Measurements from ENCODE around the gene PSPN. TPM values are rescaled to one million over a fixed set of nuclear protein-coding genes. Genes with fewer than 3 reads are reported as not detected.
A peak's percentile ranks its signal among the peaks of the same experiment; 100 is the strongest.
"Not testable (repeated sequence)": the region's sequence is repeated elsewhere in the genome, so short reads cannot be mapped to it uniquely, and the experiment has no call there.

Gene PSPN
- total and polyA plus RNA-seq, 8 donors, result 0.64 to 1.4 (median 0.92) TPM

DNA sequence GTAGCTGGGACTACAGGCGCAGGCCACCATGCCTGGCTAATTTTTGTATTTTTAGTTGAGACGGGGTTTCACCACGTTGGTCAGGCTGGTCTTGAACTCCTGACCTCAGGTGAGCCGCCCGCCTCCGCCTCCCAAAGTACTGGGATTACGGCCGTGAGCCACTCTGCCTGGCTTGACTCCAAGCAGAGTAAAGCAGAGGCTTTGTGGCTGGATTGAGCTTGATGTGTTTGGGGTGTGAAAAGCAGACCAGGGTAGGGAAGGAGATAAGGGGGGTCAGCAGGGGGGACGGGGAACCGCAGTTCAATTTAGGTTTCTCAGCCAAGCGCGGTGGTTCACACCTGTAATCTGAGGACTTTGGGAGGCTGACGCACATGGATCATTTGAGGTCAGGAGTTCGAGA, 18.6 kb downstream of the PSPN start:
- DNase-seq (peak in 1 of 6 donors; percentile 20), FAIRE-seq (no peak), ATAC-seq (no peak)
- Histone ChIP-seq H3K36me3 (no peaks in the 10 kb centered on the region), H3K9me3 (no peaks in the 10 kb centered on the region), H3K27ac (no peak overlapping the region), H3K27me3 (no peaks in the 10 kb centered on the region), H3K4me1 (peaks cover 0 to under 1% (median 0%) of the 10 kb centered on the region in 3 donors), H3K4me3 (no peak overlapping the region)
- 84 to 88% methylated on average over 14 of the region's 14 CpGs for WGBS, 2 donors
- intact Hi-C loops (cut with DNase I), result no loop called here
- TF ChIP-seq CTCF (IDR thresholded peaks at IDR 0.05), result no peak

- H3K4me1 ChIP-seq; FAIRE-seq; H3K27ac ChIP-seq; H3K36me3 ChIP-seq; H3K4me3 ChIP-seq; H3K27me3 ChIP-seq; ATAC-seq; intact Hi-C loops (cut with DNase I); H3K9me3 ChIP-seq: not testable (repeated sequence)
- 88 to 93% methylated on average over 25 to 39 of the region's 46 CpGs for WGBS, 2 donors
- peak in 1 of 6 donors; percentile 24 for DNase-seq
These were observed 20.3 kb downstream of the PSPN start for GRCh38 chr19:6355321-6356040.

DNA sequence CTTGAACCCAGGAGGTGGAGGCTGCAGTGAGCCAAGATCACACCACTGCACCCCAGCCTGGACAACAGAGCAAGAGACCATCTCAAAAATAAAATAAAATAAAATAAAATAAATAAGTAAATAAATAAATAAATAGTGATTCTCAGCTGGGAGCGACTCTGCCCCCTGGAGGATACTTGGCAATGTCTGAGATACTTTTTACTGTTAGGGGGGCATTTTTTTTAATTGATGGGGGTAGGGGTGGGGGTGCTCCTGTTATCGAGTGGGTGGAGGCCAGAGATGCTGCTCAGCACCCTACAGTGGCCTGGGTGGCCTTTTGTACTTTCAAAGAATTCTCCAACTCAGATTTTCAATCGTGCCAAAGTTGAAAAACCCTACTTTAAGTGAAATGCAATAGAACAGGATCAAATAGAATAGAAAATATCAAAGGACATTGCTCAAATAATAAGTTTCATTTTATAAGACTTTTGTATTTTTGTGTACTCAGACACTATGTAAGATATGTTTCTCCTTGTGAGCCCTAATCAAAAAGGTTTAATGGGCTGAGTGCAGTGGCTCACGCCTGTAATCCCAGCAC, 21.5 kb downstream of the PSPN start:
- Histone ChIP-seq H3K9me3 (no peaks in the 10 kb centered on the region), H3K27ac (no peak overlapping the region), H3K36me3 (no peaks in the 10 kb centered on the region), H3K27me3 (no peaks in the 10 kb centered on the region), H3K4me1 (no peaks in the 10 kb centered on the region), H3K4me3 (no peak overlapping the region)
- peak in 1 of 6 donors; percentile 2 for DNase-seq
- intact Hi-C loops (cut with DNase I), result no loop called here
- TF ChIP-seq CTCF (IDR thresholded peaks at IDR 0.05), result peak in 2 of 4 donors; percentile 6 to 15
- no peak for FAIRE-seq
- WGBS, 2 donors, result 54 to 62% methylated on average over 4 of the region's 4 CpGs
- no peak for ATAC-seq

DNA sequence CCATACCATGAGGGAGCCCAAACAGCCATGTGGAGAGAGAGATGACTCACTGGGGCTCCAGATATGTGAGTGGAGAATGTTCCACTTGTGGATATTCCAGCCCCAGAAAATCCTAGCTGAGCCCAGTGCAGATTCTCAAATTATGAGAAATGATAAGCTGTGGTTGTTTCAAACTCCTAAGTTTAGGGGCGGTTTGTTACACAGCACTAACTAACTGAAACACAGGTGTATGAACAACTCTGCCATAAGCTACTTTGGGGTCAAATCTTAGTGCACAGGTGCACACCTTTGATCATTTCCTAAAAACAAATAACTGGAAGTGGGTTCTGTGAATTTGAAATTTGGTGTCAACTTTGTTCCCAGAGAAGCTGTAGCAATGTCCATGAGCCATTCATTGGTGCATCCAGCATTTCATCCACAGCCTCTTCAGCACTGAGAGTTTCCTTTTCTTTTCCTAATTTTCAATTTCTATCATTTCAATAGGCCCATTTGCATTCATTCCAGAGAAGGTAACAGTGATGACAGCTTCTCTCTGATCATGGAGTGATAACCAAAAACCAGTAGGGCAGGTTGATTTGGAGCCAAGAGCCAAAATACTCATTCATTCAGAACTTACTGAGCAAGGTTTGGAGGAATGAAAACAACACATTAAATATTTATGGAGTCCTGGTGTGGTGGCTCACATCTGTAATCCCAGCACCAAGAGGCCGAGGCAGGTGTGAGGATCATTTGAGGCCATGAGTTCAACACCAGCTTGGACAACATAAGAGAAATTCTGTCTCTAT, 23.2 kb downstream of the PSPN start:
- H3K9me3 ChIP-seq, result no peaks in the 10 kb centered on the region
- H3K27ac ChIP-seq, result no peak overlapping the region
- DNase-seq, result no peak
- no peak overlapping the region for H3K4me3 ChIP-seq
- H3K36me3 ChIP-seq, result no peaks in the 10 kb centered on the region
- H3K27me3 ChIP-seq, result no peaks in the 10 kb centered on the region
- no peak for FAIRE-seq
- no peak for TF ChIP-seq CTCF (IDR thresholded peaks at IDR 0.05)
- intact Hi-C loops (cut with DNase I), result no loop called here
- WGBS, 2 donors, result 79 to 83% methylated on average over 2 of the region's 2 CpGs
- ATAC-seq, result no peak
- no peaks in the 10 kb centered on the region for H3K4me1 ChIP-seq

DNA sequence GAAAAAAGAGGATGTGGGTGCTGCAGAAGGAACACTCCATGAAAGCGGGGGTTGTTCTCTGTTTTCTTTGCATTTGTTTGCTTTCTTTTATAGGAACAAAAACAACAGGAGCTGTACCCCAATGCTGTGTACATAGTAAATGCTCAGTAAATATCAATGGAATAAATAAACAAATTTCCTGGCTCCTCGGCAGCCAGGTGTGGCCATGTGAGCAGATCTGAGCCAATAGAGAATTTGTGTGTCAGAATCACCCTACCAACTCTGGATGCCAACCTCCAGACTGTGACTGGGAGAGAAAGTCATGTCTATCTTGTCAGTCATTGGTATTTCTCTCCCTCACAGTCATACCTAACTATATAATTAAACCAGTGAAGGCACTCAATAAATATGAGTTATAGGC, 25.0 kb downstream of the PSPN start:
- Histone ChIP-seq H3K27ac (no peak overlapping the region), H3K36me3 (no peaks in the 10 kb centered on the region), H3K4me1 (no peaks in the 10 kb centered on the region), H3K4me3 (no peak overlapping the region), H3K9me3 (no peaks in the 10 kb centered on the region), H3K27me3 (no peaks in the 10 kb centered on the region)
- no peak for TF ChIP-seq CTCF (IDR thresholded peaks at IDR 0.05)
- ATAC-seq (no peak), DNase-seq (no peak), FAIRE-seq (no peak)
- intact Hi-C loops (cut with DNase I), result no loop called here
- WGBS, 2 donors, result 62 to 77% methylated on average over 2 of the region's 2 CpGs

DNA sequence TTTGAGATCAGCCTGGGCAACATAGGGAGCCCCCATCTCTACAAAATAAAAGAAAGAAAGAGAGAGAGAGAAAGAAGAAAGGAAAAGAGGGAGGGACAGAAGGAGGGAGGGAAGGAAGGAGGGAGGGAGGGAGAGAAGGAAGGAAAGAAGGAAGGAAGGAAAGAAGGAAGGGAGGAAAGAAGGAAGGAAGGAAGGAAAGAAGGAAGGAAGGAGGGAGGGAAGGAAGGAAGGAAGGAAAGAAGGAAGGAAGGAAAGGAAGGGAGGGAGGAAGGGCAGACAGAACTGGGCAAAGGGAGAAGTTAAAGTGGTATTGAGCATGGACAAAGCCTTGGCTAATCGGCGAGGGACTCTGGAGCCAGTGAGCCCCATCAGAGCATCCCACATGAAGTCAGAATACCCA, 26.5 kb downstream of the PSPN start:
- 65 to 68% methylated on average over 2 of the region's 2 CpGs for WGBS, 2 donors
- H3K4me1 ChIP-seq; intact Hi-C loops (cut with DNase I); H3K27me3 ChIP-seq; H3K9me3 ChIP-seq; FAIRE-seq; H3K4me3 ChIP-seq; H3K27ac ChIP-seq; DNase-seq; ATAC-seq; H3K36me3 ChIP-seq: not testable (repeated sequence)

All from pancreas (tissue), 10 donors.